Measurements from ENCODE around the gene PDLIM5.
A peak's percentile ranks its signal among the peaks of the same experiment; 100 is the strongest.
"Not testable (repeated sequence)": the region's sequence is repeated elsewhere in the genome, so short reads cannot be mapped to it uniquely, and the experiment has no call there.

Gene PDLIM5

GRCh38 chr4:94451695-94452475 is at the start of gene PDLIM5:
Gene PDLIM5 (plus strand): TSS chr4:94451942. CDS start chr4:94455289, 3,347 bp downstream.
- peak; percentile 92 for DNase-seq

GRCh38 chr4:94402439-94402838 is 49.3 kb upstream of the PDLIM5 start:
- DNase-seq, result not testable (repeated sequence)

GRCh38 chr4:94403751-94404150 is 48.0 kb upstream of the PDLIM5 start:
- no peak for DNase-seq

GRCh38 chr4:94406668-94407437 is 44.9 kb upstream of the PDLIM5 start:
- DNase-seq, result peak; percentile 28

GRCh38 chr4:94407846-94408245 is 43.9 kb upstream of the PDLIM5 start:
- no peak for DNase-seq

- no peak for DNase-seq
Measured at GRCh38 chr4:94408549-94409374, 43.0 kb upstream of the PDLIM5 start.

- no peak for DNase-seq
Measured at GRCh38 chr4:94409375-94409679, 42.4 kb upstream of the PDLIM5 start.

GRCh38 chr4:94409962-94410361 is 41.8 kb upstream of the PDLIM5 start:
- DNase-seq, result no peak

- DNase-seq, result no peak
Measured at GRCh38 chr4:94410678-94411206, 41.0 kb upstream of the PDLIM5 start.

- no peak for DNase-seq
Measured at GRCh38 chr4:94411296-94411695, 40.4 kb upstream of the PDLIM5 start.

GRCh38 chr4:94412019-94412657 is 39.6 kb upstream of the PDLIM5 start:
- no peak for DNase-seq

GRCh38 chr4:94412658-94413038 is 39.1 kb upstream of the PDLIM5 start:
- no peak for DNase-seq

- DNase-seq, result no peak
Measured at GRCh38 chr4:94413085-94413840, 38.5 kb upstream of the PDLIM5 start.

- no peak for DNase-seq
Measured at GRCh38 chr4:94414907-94415306, 36.8 kb upstream of the PDLIM5 start.

- DNase-seq, result no peak
Measured at GRCh38 chr4:94415448-94415847, 36.3 kb upstream of the PDLIM5 start.

GRCh38 chr4:94416335-94416734 is 35.4 kb upstream of the PDLIM5 start:
- no peak for DNase-seq

GRCh38 chr4:94416981-94417380 is 34.8 kb upstream of the PDLIM5 start:
- DNase-seq, result no peak

GRCh38 chr4:94419549-94419948 is 32.2 kb upstream of the PDLIM5 start:
- no peak for DNase-seq

- no peak for DNase-seq
Measured at GRCh38 chr4:94419956-94420355, 31.8 kb upstream of the PDLIM5 start.

GRCh38 chr4:94420356-94420755 is 31.4 kb upstream of the PDLIM5 start:
- no peak for DNase-seq

GRCh38 chr4:94426783-94427182 is 25.0 kb upstream of the PDLIM5 start:
- DNase-seq, result no peak

GRCh38 chr4:94428884-94429283 is 22.9 kb upstream of the PDLIM5 start:
- DNase-seq, result no peak

Measured in activated T-cell treated with anti-CD3 and anti-CD28 coated beads, Interleukin-2, amount 50 U/mL, for 1 hour (primary cell).